BJ (cell line): ENCODE data around the gene MS4A3. TPM values are rescaled to one million over a fixed set of nuclear protein-coding genes. Genes with fewer than 3 reads are reported as not detected.

ENCODE experiments used
- CTCF ChIA-PET: fragments of 350-600 bp; formaldehyde crosslinking; extraction: SDS; loops from one replicate; lab custom pipeline; 2021; ENCODE audit warnings: antibody characterized with exemption, inconsistent platforms; lab: Yijun Ruan, JAX
- POLR2A ChIA-PET: fragments of 300-600 bp; sonication (Branson Sonifier 250); formaldehyde crosslinking; extraction: SDS; loops from one replicate; lab custom pipeline; 2021; ENCODE audit warnings: antibody characterized with exemption; lab: Charles Lee
- DNase-seq: peaks from one replicate; pipeline ENCODE4 v3.0.0-alpha.2; 2011; ENCODE audit warnings: low read depth
- H3K27me3 ChIP-seq: 2 replicates; pipeline ENCODE4 v1.6.0; 2011; ENCODE audit warnings: low read length; ENCODE audit not compliant: control insufficient read depth, insufficient read depth
- H3K36me3 ChIP-seq: 2 replicates; pipeline ENCODE4 v1.5.1; 2011; ENCODE audit warnings: low read length; ENCODE audit not compliant: control insufficient read depth, insufficient read depth
- H3K4me3 ChIP-seq: 2 replicates; pipeline ENCODE4 v1.5.1; 2011; ENCODE audit warnings: low read depth, mild to moderate bottlenecking, control low read depth, low read length
- polyA plus RNA-seq: library from polyadenylated mRNA; depleted of rRNA; stranded (reverse); fragments of >200 nt; gene quantifications from 2 replicates; pipeline ENCODE4 v1.2.3, GENCODE V29; 2011; rRNA removed
- TF ChIP-seq, protein P1 (sequence below): IDR thresholded peaks from 2 replicates; pipeline ENCODE4 v1.5.1; 2011; ENCODE audit warnings: low read depth, mild to moderate bottlenecking, control low read depth, inconsistent platforms, low read length, moderate library complexity; ENCODE audit not compliant: insufficient read depth

Gene MS4A3
- polyA plus RNA-seq, 1 experiment: not detected

DNA sequence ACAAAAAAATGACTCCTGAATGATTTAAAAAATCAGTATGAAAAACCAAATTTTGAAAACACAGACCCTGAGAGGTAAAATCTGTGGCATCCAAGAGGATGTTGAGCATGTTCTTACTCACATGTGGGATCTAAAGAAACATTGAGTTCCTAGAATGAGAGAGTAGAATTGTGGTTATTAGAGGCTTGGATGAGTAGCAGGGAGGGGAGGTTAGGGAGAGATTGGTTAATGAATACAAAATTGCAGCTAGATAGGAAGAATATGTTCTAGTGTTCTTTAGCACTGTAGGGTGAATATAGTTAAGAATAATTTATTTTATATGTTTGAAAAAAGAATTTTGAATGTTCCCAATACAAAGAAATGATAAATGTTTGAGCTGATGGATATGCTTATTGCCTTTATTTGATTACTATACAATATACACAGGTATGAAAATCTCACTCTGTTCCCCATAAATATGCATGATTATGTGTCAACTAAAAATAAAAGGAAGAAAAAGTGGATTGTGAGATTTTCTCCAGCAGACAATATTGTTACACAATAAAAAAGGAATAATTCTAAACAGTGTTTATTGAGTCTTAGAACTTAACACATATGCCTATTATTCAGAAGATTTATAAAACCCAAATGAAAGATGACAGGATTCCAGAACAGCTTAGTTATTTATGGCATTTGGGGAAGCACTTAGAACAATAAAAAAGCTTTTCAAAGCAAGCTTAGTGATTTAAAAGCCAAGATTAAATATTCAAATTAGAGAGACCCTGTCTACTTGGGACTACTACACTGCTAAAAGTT, 60.7 kb downstream of the MS4A3 start:
- POLR2A ChIA-PET: no interaction called here
- CTCF ChIA-PET: no interaction called here
- no peak overlapping the region for H3K4me3 ChIP-seq
- DNase-seq: no peak
- H3K27me3 ChIP-seq: no peaks in the 10 kb centered on the region
- TF ChIP-seq, protein P1, sequence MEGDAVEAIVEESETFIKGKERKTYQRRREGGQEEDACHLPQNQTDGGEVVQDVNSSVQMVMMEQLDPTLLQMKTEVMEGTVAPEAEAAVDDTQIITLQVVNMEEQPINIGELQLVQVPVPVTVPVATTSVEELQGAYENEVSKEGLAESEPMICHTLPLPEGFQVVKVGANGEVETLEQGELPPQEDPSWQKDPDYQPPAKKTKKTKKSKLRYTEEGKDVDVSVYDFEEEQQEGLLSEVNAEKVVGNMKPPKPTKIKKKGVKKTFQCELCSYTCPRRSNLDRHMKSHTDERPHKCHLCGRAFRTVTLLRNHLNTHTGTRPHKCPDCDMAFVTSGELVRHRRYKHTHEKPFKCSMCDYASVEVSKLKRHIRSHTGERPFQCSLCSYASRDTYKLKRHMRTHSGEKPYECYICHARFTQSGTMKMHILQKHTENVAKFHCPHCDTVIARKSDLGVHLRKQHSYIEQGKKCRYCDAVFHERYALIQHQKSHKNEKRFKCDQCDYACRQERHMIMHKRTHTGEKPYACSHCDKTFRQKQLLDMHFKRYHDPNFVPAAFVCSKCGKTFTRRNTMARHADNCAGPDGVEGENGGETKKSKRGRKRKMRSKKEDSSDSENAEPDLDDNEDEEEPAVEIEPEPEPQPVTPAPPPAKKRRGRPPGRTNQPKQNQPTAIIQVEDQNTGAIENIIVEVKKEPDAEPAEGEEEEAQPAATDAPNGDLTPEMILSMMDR: no peak
- H3K36me3 ChIP-seq: no peaks in the 10 kb centered on the region

DNA sequence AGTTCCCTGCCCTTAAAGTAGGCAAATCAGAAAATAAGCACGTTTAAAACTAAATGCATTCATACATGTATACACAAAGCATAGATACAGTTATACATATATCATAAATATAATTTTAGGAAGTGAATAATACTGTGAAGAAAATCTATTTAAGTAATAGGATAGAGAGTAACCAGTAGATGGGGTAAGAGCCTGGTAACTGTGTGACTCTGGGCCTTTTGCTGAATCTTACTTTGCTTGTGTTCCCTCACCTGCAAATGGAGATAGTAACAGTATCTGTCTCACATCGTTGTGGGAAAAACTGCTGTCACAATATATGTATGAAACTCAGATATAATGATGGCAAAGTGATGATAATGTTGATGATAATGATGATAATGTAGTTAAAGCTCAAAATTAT, 61.9 kb downstream of the MS4A3 start:
- TF ChIP-seq, protein P1: no peak
- CTCF ChIA-PET: no interaction called here
- Histone ChIP-seq H3K27me3 (no peaks in the 10 kb centered on the region), H3K4me3 (no peak overlapping the region), H3K36me3 (no peaks in the 10 kb centered on the region)
- POLR2A ChIA-PET: no interaction called here
- DNase-seq: no peak

DNA sequence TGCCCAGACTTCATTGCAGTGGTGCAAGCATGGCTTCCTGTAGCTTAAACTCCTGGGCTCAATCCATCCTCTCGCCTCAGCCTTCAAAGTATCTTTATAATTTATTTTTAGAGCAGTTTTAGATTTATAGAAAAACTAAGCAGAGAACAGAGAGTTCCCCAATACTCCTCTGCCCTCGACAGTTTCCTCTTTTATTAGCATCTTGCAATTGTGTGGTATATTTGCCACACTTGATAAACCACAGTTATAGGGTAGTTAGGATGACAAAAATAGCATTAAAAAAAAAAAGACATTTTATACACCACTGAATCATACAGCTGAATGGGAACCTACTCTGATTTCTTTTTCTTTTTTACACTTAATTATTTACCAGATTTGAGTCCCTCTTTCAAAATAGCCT, 63.2 kb downstream of the MS4A3 start:
- DNase-seq: no peak
- Histone ChIP-seq H3K27me3 (no peaks in the 10 kb centered on the region), H3K4me3 (no peak overlapping the region), H3K36me3 (no peaks in the 10 kb centered on the region)
- TF ChIP-seq, protein P1: no peak
- ChIA-PET CTCF (no interaction called here), POLR2A (no interaction called here)

Other genes with a start within 250 kb of the MS4A3 start
- 46.6 and 47.0 TPM in 2 replicates for gene MRPL16, start 245.9 kb upstream of the MS4A3 start, polyA plus RNA-seq
- not detected in 2 replicates for gene CBLIF, start 211.2 kb upstream of the MS4A3 start, polyA plus RNA-seq
- not detected in 2 replicates for gene TCN1, start 190.2 kb upstream of the MS4A3 start, polyA plus RNA-seq
- gene OOSP3, start 177.9 kb upstream of the MS4A3 start, polyA plus RNA-seq: not detected in 2 replicates
- not detected in 2 replicates for gene OOSP1, start 118.2 kb upstream of the MS4A3 start, polyA plus RNA-seq
- gene OOSP4A, start 92.6 kb upstream of the MS4A3 start, polyA plus RNA-seq: not detected in 2 replicates
- not detected in 2 replicates for gene OOSP4B, start 39.5 kb upstream of the MS4A3 start, polyA plus RNA-seq
- gene OOSP2, start 16.3 kb upstream of the MS4A3 start, polyA plus RNA-seq: not detected in 2 replicates
- not detected in 2 replicates for gene MS4A2, start 32.0 kb downstream of the MS4A3 start, polyA plus RNA-seq
- not detected in 2 replicates for gene MS4A6A, start 126.4 kb downstream of the MS4A3 start, polyA plus RNA-seq
- gene MS4A4E, start 186.5 kb downstream of the MS4A3 start, polyA plus RNA-seq: not detected in 2 replicates
- gene MS4A4A, start 224.0 kb downstream of the MS4A3 start, polyA plus RNA-seq: not detected in 2 replicates